HG03159 (cell line): ENCODE data around the gene TSC1.
"Not testable (repeated sequence)": the region's sequence is repeated elsewhere in the genome, so short reads cannot be mapped to it uniquely, and the experiment has no call there.

Experiments used
- ATAC-seq: cut with Tn5 transposase; IDR thresholded peaks from one replicate; pipeline ENCODE4 v1.9.1; 2021; ENCODE audit warnings: mild to moderate bottlenecking, moderate library complexity; ENCODE audit not compliant: unreplicated experiment

Gene TSC1

DNA sequence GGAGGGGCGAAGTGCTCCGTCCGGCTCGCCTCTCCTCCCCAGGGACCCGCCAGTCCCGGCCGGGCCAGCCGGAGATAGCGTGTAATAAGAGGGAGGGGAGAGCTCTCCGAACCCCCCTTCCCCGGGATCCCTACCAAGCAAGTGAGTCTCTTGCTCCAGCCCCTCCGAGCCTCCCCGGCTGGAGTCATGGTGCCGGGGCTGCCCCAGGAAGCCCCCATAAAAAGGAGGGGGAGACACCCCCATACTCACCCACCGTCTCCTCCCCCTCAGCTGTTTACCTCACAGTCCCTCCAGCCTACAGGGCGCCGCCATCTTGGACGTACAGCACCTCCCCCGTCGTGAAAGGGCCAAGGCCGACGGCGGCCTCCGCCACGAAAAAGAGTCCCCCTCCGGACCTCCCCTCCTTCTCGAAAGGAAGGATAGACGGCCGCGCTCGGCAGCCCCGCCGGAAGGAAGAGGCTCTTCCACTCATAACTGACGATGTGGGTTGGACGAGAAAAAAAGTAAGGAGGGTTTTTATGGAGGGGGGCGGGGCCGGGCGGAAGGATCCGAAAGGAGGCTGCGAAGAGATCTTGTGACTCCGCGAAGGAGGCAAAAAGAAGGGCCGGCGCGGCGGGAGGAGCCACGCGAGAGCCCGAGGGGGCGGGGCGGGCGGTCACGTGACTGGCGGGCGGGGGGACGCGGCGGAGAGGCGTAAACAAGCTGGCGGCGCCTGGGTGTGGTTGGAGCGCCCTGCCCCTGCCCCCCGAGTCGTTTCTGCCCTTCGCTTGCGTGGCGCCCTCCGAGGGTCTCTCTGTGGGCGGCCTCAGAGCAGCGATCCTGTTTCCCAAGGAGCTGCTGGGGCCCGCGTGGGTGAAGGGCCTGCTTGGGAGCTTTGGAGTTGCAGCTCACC, at the start of gene TSC1:
TSC1 (minus strand) TSS at position 323 of the 892 bp plus-strand sequence. CDS start 15,744 bp downstream, outside the sequence.
- ATAC-seq, result peak; percentile 68

DNA sequence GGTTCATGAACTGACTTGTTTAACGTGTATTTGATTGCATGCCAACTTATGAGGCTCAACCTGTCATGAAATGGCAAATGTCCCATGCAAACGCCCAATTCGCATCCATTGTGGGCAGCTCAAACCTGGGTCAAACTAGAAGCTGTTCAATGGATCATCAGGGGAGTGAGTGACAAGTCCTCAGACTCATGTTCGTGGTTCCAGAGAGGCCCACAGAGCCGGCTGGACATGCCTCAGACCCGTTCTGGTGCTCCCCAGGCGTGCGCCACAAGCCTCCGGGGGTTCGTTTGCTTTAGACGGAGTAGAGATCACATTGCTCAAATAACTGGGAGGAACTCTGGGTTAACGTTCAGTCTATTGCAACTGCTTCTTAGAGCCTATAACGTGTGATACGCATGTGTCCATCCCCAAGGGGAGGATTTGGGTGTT, 49.1 kb upstream of the TSC1 start:
- no peak for ATAC-seq

DNA sequence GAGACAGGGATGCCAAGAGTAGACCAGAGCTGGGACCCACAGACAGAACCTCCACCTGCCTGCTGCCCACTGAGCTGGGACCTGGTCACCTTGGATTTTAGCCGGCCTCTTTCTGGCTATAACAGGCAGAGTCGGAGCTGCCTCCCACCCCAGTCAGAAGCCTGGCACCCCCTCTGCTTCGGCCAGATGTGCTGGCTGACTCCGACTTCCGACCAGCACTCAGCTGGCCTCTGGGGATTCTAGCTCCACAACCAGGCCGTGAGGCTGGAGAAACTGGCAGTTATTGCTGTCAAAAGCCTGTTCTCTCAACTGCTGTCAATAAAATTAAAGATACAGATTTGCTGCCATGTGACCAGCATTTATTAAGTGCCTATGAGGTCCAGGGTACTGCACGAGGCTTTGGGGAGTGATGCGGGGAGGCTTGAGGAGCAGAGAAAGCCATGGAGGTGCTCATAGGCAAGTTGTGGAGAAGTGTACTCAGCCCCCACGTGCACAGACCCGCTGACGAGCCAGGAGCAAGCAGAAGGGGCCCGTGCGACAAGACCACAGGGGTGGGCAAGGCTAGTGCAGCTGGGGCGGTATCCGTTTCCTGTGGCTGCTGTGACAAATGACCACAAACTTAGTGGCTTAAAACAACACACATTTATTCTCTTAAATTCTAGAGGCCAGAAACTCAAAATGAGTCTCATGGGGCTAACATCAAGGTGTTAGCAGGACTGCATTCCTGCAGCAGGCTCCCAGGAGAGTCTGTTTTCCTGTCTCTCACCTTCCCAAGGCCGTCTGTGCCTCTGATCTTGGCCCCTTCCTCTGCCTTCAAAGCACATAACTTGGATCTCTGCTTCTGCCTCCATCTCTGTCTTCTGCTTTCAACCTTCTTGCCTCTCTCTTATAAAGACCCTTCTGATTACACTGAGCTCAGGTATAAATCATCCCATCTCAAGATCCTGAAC, 47.2 kb upstream of the TSC1 start:
- no peak for ATAC-seq

DNA sequence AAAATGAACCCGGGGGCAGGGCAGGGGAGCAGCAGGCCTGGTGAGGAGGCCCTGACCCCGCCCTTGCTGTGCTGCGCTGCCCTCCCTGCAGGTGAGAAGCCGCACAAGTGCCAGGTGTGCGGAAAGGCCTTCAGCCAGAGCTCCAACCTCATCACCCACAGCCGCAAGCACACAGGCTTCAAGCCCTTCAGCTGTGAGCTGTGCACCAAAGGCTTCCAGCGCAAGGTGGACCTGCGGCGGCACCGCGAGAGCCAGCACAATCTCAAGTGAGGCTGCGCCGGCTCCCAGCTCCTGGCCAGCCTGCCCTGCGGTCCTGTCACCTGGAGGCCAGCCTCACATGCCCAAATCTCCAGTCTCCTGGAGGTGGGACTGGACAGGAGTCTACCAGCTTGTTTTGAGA, 46.4 kb upstream of the TSC1 start:
- no peak for ATAC-seq

DNA sequence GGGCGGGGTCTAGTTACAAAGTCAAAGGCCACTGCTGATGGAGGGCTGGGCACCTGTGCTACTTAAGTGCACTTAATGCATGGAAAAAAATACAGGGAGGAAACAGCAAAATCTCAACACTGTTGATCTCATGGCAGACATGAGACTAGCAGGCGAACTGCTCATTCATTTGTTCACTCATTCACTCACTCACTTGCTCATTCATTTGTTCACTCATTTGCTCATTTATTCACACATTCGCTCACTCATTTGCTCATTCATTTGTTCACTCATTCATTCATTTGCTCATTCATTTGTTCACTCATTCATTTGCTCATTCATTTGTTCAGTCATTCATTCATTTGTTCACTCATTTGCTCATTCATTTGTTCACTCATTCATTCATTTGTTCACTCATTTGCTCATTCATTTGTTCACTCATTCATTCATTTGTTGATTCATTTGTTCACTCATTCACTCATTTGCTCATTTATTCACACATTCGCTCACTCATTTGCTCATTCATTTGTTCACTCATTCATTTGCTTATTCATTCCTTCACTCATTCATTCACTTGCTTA, 45.7 kb upstream of the TSC1 start:
- not testable (repeated sequence) for ATAC-seq

DNA sequence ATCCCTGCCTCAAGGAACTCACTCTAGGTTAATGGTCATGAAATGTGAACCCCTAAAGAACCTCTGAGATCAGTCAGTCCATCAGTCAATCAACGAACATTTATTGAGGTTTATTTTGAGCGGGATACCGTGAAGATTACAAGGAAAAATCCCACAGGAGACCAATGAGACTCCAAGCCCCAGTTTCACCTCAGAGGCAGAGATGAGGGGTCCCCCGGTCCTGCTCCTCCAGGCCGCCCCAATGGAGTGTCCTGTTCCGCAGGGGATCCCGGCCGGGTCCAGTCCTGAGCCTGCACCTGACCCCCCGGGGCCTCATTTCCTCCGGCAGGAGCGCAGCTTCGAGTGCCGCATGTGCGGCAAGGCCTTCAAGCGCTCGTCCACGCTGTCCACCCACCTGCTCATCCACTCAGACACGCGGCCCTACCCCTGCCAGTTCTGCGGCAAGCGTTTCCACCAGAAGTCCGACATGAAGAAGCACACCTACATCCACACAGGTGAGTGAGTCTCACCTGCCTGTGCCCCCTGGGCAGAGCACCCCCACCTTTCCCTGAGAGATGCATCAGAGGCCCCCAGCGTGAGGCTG, 45.1 kb upstream of the TSC1 start:
- no peak for ATAC-seq

DNA sequence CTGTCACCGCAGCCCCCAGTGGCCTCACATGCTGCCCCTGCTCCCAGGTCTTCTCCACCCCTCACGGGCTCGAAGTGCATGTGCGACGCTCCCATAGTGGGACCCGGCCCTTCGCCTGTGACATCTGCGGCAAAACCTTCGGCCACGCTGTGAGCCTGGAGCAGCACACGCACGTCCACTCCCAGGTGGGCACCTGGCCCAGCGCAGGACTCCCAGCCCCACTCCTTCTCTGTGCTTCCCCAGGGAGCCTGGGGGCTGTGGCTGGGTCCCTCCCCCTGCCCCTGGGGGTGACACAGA, 44.5 kb upstream of the TSC1 start:
- no peak for ATAC-seq

DNA sequence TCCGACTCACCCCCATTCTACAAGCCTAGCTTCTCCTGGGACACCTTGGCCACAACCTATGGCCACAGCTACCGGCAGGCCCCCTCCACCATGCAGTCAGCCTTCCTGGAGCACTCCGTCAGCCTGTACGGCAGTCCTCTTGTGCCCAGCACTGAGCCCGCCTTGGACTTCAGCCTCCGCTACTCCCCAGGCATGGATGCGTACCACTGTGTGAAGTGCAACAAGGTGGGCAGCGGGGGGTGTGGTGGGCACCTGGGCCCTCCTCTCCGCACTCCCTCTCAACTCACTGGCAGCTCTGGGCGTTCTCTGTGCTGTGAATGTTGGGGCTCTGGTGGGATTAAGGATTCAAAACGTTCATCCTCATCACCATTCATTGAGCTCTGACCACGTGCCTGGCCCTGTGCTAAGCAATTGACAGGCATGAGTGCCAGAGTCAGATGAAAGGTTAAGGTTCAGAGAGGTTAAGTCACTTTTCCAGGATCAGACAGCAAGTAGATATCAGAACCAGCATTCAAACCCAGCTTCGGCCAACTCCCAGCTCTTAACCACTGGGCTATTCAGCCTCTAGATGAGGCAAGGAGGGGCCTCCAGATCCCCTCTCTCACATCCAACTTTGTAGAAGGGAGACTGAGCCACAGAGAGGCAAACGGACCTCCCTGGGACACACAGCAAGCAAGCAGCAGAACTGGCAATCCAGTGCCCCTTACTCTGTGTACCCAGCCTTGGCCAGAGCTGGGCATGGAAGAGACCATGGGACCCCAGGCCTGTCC, 44.0 kb upstream of the TSC1 start:
- no peak for ATAC-seq

DNA sequence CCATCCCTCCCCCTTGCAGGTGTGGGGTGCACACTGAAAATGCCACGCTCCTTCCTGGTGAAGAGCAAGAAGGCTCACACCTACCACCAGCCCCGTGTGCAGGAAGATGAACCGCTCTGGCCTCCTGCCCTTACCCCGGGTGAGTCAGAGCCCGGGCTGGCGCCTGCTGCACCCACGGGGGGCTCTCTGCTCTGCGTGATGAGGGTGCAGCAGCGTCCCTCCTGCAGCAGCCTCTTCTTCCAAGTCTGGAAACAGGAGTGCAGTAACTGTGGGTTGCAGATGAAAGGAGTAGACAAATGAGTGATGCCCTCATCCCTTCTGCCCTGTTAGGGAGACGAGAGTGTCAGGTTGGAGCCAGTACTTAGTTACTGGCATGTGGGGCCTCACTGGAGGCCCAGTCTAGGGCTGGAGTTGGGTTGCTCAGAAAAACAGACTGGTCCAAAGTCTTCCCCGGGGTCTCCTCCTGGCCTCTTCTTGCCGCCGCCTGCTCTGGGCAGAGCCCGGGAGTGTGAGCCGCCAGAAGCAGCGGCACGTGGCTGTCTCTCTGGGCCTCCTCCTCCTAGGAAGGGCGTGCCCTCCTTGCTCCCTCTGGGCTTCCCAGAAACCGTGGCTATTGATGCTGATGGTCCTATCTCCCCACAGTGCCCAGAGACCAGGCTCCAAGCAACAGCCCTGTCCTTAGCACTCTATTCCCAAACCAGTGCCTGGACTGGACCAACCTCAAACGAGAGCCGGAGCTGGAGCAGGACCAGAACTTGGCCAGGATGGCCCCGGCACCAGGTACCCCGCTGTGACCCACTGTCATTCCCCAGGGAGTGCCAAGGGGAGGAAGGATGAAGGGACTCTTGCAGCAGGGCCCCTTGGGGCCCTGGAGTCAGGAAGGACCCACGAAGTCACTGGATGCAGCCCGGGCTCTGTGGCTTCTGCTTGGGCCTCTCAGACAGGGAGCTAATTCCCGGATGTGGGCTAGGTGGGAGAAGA, 42.5 kb upstream of the TSC1 start:
- ATAC-seq, result no peak

DNA sequence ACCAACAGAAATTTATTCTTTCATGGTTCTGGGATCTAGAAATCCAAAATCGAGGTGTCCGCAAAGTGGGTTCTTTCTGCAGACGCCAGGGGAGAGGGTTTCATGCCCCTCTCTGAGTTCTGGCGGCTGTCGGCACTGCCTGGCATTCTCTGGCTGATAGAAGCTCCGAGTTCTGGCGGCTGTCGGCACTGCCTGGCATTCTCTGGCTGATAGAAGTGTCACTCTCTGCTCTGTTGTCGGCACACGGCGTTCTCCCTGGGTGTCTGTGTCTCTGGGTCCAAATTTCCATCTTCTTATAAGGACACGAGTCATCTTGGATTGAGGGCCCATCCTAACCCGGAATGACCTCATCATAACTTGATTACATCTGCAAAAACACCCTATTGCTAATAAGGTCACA, 41.7 kb upstream of the TSC1 start:
- ATAC-seq, result no peak

DNA sequence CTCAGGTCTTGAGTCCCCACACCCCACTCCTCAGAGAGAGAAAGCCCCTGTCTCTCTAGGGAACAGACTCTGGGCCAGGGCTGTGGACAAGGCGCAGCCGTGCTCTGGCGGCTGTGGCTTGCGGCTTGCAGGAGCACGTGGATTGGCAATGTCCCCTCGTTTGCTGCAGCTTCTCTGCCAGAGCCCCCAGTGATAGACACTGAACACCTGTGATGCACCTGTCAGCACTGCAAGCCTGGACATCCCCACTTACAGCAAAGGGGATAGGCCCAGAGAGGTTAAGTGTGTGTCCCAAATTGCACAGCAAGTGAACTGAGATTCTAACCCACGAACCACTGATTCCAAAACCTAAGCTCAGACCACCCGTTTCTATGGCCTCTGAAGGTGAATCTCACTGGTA, 41.1 kb upstream of the TSC1 start:
- ATAC-seq, result no peak

DNA sequence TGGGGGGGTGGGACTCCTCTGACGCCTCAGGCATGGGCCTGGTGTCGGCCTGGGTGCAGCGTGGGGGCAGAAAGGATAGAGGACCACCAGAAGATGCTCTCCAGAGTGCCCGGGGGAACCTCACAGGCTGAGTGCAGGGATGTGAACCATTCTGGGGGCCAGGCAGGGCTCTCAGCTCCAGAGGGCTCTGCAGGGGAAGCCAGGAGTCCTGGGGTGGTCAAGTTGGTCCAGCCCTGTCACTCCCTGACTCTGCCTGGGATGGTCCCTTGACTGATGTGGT, 40.6 kb upstream of the TSC1 start:
- ATAC-seq, result no peak

DNA sequence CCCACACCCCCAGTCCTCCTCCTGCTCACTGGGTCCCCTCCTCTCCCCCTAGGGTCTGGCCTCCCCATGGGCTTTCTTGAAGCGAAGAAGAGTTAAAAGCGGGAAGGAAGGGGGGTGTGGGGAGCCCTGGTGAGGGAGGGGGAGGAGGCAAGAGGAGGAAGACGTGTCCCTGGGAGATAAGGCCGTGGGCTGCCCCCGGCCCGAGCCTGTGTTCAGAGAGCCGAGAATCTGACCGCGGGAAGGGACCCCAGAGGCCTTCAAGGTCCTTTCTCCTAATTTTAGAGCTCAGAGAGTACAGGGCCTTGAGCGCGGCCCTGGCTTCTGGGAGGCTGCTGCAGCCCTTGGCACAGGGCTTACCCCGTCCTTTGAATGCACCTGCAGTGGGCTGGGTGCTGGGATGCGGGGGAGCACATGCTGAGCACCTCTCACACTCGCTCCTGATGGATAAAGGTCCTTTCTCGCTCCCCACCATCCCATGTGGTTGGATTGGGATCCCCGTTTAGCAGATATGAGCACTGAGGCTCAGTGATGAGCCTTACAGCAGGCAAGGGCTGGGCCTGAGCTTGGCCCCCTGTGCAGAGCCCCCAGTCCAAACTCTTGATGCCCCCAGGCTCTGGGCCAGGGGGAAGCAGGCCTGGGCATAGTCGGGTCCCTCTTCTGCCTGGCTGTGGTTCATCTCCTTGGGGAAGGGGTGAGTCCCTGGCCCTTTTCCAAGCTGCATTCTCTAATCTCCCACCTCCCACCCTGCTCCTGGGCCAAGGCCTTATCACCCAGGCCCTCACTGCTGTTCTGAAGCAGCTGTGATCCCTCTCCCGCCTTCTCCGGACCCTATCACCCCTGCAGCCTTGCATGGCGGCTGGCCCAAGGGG, 40.0 kb upstream of the TSC1 start:
- ATAC-seq, result no peak

DNA sequence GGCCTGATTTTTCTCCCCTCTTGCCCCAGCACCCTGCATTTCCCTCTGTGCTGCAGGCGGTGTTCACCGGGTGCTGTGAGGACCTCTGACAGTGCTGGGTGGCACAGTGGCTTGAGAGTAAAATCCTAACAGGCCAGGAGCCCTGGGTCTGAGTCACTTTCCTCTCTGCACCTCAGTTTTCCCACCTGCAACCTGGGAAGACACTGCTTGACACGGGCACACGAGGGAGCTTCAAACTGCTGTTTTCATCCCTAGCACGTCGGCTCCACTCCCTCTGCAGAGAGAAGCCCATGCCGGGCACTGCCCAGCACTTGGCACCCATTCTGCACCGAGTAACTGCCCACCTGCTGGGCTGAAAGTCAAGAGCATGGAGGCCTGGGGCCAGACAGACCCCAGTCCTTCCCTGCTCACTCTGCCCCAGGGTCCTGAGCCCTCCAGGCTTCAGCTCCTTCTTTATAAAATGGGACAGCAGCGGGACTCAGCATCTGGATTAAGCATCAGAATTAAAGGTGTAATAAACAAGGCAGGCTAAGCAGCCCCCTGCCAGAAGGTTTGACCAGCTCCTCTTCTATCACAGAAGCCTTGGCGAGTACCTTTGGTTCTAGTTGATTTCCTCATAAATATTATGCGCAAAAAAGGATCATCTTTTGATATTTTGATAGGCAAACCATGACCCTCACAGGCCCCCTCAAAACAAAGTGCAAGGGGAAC, 39.2 kb upstream of the TSC1 start:
- ATAC-seq, result no peak

DNA sequence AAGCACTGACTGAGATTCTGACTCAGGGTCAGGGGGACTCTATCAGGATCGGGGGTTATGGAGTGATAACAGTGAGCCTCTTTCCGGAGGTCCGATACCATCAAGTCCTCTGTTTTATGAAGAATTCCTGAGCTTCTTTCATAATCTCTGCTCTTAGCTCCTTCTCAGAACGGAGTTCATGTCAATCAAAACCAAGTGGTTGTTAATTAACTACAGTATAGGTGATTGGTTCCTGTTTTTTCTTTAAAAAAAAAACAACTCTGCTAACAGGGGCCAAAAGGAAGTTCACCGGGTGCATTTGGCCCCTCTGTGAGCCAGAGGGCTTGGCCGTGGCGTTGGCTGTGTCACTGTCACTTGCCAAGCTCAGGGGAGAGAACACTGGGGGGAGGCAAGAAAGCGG, 38.0 kb upstream of the TSC1 start:
- peak; percentile 60 for ATAC-seq

DNA sequence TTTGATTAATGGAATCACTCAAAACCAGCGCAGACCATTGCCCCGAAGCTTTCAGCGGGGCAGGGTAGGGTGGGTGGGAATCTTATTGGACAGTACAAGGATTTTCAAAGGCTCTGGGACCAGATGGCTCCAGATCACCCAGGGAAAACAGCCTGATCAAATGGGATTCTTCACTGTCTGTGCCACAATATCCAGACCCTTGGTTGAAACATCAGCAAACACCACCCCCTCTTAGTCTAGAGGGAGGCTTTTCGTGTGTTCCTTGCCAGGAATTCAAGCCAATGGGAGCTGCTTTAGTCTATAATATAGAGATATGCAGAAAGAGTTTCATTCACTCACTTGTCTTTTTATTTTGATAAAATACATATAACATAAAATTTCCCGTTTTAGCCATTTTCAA, 35.7 kb upstream of the TSC1 start:
- ATAC-seq, result no peak

DNA sequence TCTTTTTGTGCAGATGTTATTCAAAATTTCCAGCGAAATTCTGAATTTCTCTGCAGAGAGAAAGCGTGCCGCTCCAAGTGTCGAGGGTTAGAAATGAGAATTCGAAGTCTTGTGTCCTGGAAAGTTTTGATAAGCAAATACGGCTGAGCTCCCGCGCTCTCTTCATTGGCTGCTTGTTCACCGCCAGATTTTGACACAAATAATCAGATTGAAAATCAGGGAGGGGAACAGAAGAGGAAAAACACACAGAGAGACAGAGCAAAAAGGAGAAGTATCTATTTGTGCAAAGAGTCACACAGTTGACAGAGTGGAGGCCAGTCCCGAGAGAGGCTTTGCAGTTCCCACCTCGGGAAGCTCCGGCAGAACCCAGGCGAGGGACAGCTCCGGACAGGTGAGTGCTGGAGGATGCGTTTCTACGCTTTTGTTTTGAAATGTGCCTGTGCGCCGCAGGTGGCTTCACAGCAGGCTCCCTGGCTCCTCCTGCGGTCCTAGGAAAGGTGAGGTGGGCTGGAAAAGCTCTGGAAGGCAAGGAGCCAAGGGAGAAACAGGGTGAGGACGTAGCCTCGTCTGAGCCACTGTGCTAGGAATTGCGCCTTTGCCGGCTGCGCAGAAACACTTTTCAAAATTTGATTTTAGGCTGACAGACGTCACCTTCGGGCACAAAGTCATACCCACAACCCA, 34.2 kb upstream of the TSC1 start, which contains the start of gene GFI1B:
GFI1B (plus strand) TSS at position 244 of the 681 bp plus-strand sequence. CDS start 7,985 bp downstream, outside the sequence.
- ATAC-seq, result no peak
